HCT116 (cell line): ENCODE data around the gene OR52A1.

ENCODE experiments used
- CBX3 ChIP-seq: IDR thresholded peaks from 2 replicates; pipeline ENCODE4 v1.6.1; 2012; ENCODE audit warnings: low read depth
- EZH2 ChIP-seq: fragments of 200-600 bp; sonication (generic); IDR thresholded peaks from 2 replicates; pipeline ENCODE4 v1.6.1; 2017; ENCODE audit warnings: antibody characterized with exemption, mixed run types
- EZH2phosphoT487 ChIP-seq: fragments of 200-600 bp; IDR thresholded peaks from 2 replicates; pipeline ENCODE4 v1.6.1; 2018; ENCODE audit warnings: antibody characterized with exemption, borderline replicate concordance
- FOSL1 ChIP-seq: IDR thresholded peaks from 2 replicates; pipeline ENCODE4 v1.6.1; 2012; ENCODE audit warnings: low read depth
- JUND ChIP-seq: IDR thresholded peaks from 2 replicates; pipeline ENCODE4 v1.6.1; 2012
- POLR2A ChIP-seq: IDR thresholded peaks from 2 replicates; pipeline ENCODE4 v1.7.0; 2011; ENCODE audit warnings: borderline replicate concordance; ENCODE audit not compliant: insufficient read depth, insufficient read length; ENCODE audit errors: extremely low read depth
- POLR2AphosphoS5 ChIP-seq: IDR thresholded peaks from 2 replicates; pipeline ENCODE4 v1.6.1; 2011; ENCODE audit warnings: mild to moderate bottlenecking, low read depth, low read length, moderate library complexity
- RAD21 ChIP-seq: IDR thresholded peaks from 2 replicates; pipeline ENCODE4 v1.6.1; 2012; ENCODE audit warnings: low read depth, mild to moderate bottlenecking
- YY1 ChIP-seq: IDR thresholded peaks from 2 replicates; pipeline ENCODE4 v1.6.1; 2011; ENCODE audit warnings: low read length, low read depth, moderate library complexity, mild to moderate bottlenecking; ENCODE audit not compliant: insufficient replicate concordance; ENCODE audit errors: extremely low read depth
- ZNF274 ChIP-seq: fragments of 200-500 bp; sonication (Bioruptor generic); IDR thresholded peaks from 2 replicates; pipeline ENCODE4 v1.6.1; 2014; ENCODE audit warnings: mild to moderate bottlenecking, low read depth, low read length, inconsistent platforms
- TF ChIP-seq, protein P1 (sequence below), 3 experiments: fragments of 200-600 bp in 1 of 3; sonication (generic) in 1 of 3; IDR thresholded peaks in 2 of 3; conservative IDR thresholded peaks in 1 of 3; 2 replicates each; pipeline ENCODE4 v1.5.1; 2012 to 2017; ENCODE audit warnings: low read depth in 2 of 3, low read length in 2 of 3, antibody characterized with exemption in 1 of 3, borderline replicate concordance in 1 of 3, control low read depth in 1 of 3, mild to moderate bottlenecking in 1 of 3, mixed read lengths in 1 of 3, mixed run types in 1 of 3, moderate library complexity in 1 of 3; ENCODE audit not compliant: insufficient read depth in 1 of 3
- TF ChIP-seq, protein P2 (sequence below): IDR thresholded peaks from 2 replicates; pipeline ENCODE4 v1.6.1; 2011; ENCODE audit warnings: mild to moderate bottlenecking, low read length, moderate library complexity; ENCODE audit not compliant: insufficient replicate concordance; ENCODE audit errors: extremely low read depth

DNA sequence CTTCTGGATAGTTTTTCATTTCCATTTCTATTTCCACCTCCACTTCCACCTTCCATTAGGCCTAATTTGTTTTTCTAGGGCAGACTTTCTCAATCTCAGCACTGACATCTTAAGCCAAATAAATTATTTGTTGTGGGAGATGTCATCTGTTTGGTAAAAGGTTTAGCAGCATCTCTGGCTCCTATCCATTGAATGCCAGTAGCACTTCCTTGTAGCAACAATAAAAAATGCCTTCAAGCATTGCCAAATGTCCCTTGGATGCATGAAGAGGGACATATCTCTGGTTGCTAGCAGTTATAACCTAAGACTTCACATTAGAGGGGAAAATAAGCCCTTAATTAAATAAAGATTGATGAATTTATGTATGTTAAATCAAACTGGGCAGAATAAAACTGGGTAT, 18.3 kb downstream of the OR52A1 start:
- TF ChIP-seq, protein P1, sequence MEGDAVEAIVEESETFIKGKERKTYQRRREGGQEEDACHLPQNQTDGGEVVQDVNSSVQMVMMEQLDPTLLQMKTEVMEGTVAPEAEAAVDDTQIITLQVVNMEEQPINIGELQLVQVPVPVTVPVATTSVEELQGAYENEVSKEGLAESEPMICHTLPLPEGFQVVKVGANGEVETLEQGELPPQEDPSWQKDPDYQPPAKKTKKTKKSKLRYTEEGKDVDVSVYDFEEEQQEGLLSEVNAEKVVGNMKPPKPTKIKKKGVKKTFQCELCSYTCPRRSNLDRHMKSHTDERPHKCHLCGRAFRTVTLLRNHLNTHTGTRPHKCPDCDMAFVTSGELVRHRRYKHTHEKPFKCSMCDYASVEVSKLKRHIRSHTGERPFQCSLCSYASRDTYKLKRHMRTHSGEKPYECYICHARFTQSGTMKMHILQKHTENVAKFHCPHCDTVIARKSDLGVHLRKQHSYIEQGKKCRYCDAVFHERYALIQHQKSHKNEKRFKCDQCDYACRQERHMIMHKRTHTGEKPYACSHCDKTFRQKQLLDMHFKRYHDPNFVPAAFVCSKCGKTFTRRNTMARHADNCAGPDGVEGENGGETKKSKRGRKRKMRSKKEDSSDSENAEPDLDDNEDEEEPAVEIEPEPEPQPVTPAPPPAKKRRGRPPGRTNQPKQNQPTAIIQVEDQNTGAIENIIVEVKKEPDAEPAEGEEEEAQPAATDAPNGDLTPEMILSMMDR (IDR thresholded peaks at IDR 0.05 in 2 of 3, conservative IDR thresholded peaks at IDR 0.05 in 1 of 3; ENCODE audit: borderline replicate concordance in 1 of 3, insufficient read depth in 1 of 3, low read depth in 2 of 3, low read length in 2 of 3): no peak
- no peak for TF ChIP-seq CBX3
- no peak for TF ChIP-seq EZH2
- no peak for TF ChIP-seq EZH2phosphoT487
- no peak for TF ChIP-seq POLR2A
- TF ChIP-seq ZNF274: no peak
- no peak for TF ChIP-seq JUND
- no peak for TF ChIP-seq FOSL1
- TF ChIP-seq, protein P2, sequence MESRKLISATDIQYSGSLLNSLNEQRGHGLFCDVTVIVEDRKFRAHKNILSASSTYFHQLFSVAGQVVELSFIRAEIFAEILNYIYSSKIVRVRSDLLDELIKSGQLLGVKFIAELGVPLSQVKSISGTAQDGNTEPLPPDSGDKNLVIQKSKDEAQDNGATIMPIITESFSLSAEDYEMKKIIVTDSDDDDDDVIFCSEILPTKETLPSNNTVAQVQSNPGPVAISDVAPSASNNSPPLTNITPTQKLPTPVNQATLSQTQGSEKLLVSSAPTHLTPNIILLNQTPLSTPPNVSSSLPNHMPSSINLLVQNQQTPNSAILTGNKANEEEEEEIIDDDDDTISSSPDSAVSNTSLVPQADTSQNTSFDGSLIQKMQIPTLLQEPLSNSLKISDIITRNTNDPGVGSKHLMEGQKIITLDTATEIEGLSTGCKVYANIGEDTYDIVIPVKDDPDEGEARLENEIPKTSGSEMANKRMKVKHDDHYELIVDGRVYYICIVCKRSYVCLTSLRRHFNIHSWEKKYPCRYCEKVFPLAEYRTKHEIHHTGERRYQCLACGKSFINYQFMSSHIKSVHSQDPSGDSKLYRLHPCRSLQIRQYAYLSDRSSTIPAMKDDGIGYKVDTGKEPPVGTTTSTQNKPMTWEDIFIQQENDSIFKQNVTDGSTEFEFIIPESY: no peak
- TF ChIP-seq YY1: no peak
- TF ChIP-seq POLR2AphosphoS5: no peak
- no peak for TF ChIP-seq RAD21
